Neural cell (in vitro differentiated cells): ENCODE measurements around the gene LRBA. TPM values are rescaled to one million over a fixed set of nuclear protein-coding genes. Genes with fewer than 3 reads are reported as not detected.

Experiments
- H2AFZ ChIP-seq: fragments of 200-600, 300-800 bp; sonication (generic), shearing (Covaris generic); 2 replicates; pipeline ENCODE4 v1.6.0; 2014; ENCODE audit warnings: low read depth, mild to moderate bottlenecking, antibody characterized with exemption, low read length, moderate library complexity
- H3F3A ChIP-seq: fragments of 200-600 bp; shearing (Covaris generic); 2 replicates; pipeline ENCODE4 v1.6.1; 2016; ENCODE audit warnings: mild to moderate bottlenecking, moderate library complexity, mixed read lengths, antibody characterized with exemption, low read length; ENCODE audit not compliant: insufficient read depth, poor library complexity, severe bottlenecking
- H3K27ac ChIP-seq: fragments of 200-600, 300-800 bp; sonication (generic), shearing (Covaris generic); 2 replicates; pipeline ENCODE4 v1.5.1; 2014; ENCODE audit warnings: mild to moderate bottlenecking, low read length, moderate library complexity
- H3K27me3 ChIP-seq: fragments of 300-800, 200-600 bp; sonication (generic), shearing (Covaris generic); 2 replicates; pipeline ENCODE4 v1.6.0; 2014; ENCODE audit warnings: mild to moderate bottlenecking, low read depth, low read length, moderate library complexity; ENCODE audit not compliant: insufficient read depth
- H3K36me3 ChIP-seq: fragments of 300-800, 200-600 bp; sonication (generic), shearing (Covaris generic); 2 replicates; pipeline ENCODE4 v1.5.1; 2014; ENCODE audit warnings: mild to moderate bottlenecking, antibody characterized with exemption, low read length, moderate library complexity; ENCODE audit not compliant: insufficient read depth
- H3K4me2 ChIP-seq: fragments of 300-800, 200-600 bp; sonication (generic), shearing (Covaris generic); 2 replicates; pipeline ENCODE4 v1.6.0; 2014; ENCODE audit warnings: mild to moderate bottlenecking, low read length
- H3K4me3 ChIP-seq: fragments of 300-800, 200-600 bp; sonication (generic), shearing (Covaris generic); 2 replicates; pipeline ENCODE4 v1.5.1; 2014; ENCODE audit warnings: mild to moderate bottlenecking, low read length, moderate library complexity
- H3K79me2 ChIP-seq: fragments of 200-600 bp; shearing (Covaris generic); replicated peaks from 2 replicates; pipeline ENCODE4 v1.6.0; 2014; ENCODE audit warnings: mild to moderate bottlenecking, low read length, moderate library complexity; ENCODE audit not compliant: insufficient read depth
- H3K9ac ChIP-seq: fragments of 300-800, 200-600 bp; sonication (generic), shearing (Covaris generic); 2 replicates; pipeline ENCODE4 v1.6.1; 2016; ENCODE audit warnings: mild to moderate bottlenecking, low read length, mixed read lengths
- H3K9me2 ChIP-seq: fragments of 200-600 bp; shearing (Covaris generic); 2 replicates; pipeline ENCODE4 v1.6.1; 2016; ENCODE audit warnings: mild to moderate bottlenecking, low read length, mixed read lengths; ENCODE audit not compliant: insufficient read depth
- H3K9me3 ChIP-seq: fragments of 200-600, 300-800 bp; sonication (generic), shearing (Covaris generic); 2 replicates; pipeline ENCODE4 v1.6.1; 2016; ENCODE audit warnings: mild to moderate bottlenecking, mixed run types, low read length, moderate library complexity, mixed read lengths
- H4K20me1 ChIP-seq: fragments of 200-600 bp; shearing (Covaris generic); 2 replicates; pipeline ENCODE4 v1.6.1; 2016; ENCODE audit warnings: mild to moderate bottlenecking, mixed run types; ENCODE audit not compliant: insufficient read depth
- CTCF ChIP-seq: fragments of 450-650 bp; IDR thresholded peaks from 2 replicates; pipeline ENCODE4 v1.5.1; 2014; ENCODE audit warnings: antibody characterized with exemption, mild to moderate bottlenecking, moderate library complexity; ENCODE audit not compliant: poor library complexity, severe bottlenecking
- EP300 ChIP-seq: fragments of 450-650 bp; conservative IDR thresholded peaks from 2 replicates; pipeline ENCODE4 v1.6.1; 2014; ENCODE audit warnings: antibody characterized with exemption, mild to moderate bottlenecking, moderate library complexity; ENCODE audit not compliant: poor library complexity, severe bottlenecking
- EZH2 ChIP-seq: fragments of 200-600, 300-800 bp; shearing (Covaris generic), sonication (generic); IDR thresholded peaks from 2 replicates; pipeline ENCODE4 v1.6.1; 2014; ENCODE audit warnings: antibody characterized with exemption, low read length, borderline replicate concordance, mild to moderate bottlenecking; ENCODE audit not compliant: insufficient read depth, poor library complexity, severe bottlenecking
- POLR2AphosphoS5 ChIP-seq: IDR thresholded peaks from 2 replicates; pipeline ENCODE4 v1.6.1; 2012
- REST ChIP-seq: IDR thresholded peaks from 2 replicates; pipeline ENCODE4 v1.6.1; 2012; ENCODE audit warnings: borderline replicate concordance
- SMC3 ChIP-seq: fragments of 450-650 bp; conservative IDR thresholded peaks from 2 replicates; pipeline ENCODE4 v1.6.1; 2014; ENCODE audit warnings: antibody characterized with exemption, mild to moderate bottlenecking, moderate library complexity; ENCODE audit not compliant: poor library complexity
- TAF1 ChIP-seq: IDR thresholded peaks from 2 replicates; pipeline ENCODE4 v1.6.1; 2012; ENCODE audit warnings: low read depth
- polyA plus RNA-seq: library from polyadenylated mRNA; depleted of rRNA; stranded (reverse); fragments of >200 nt; gene quantifications from 2 replicates; pipeline ENCODE4 v1.2.3, GENCODE V29; 2014

Gene LRBA
- polyA plus RNA-seq, 1 donor from 2014 or later = 7.1 TPM

GRCh38 chr4:150247184-150247583, 767.9 kb downstream of the LRBA start:
- no peak overlapping the region for H3K4me2 ChIP-seq

GRCh38 chr4:150244600-150244999, 770.5 kb downstream of the LRBA start:
- Histone ChIP-seq H3K36me3 (peaks cover 30% of the 10 kb centered on the region), H3K4me2 (no peak overlapping the region), H3K27ac (no peak overlapping the region), H3K9ac (no peak overlapping the region), H2AFZ (no peak overlapping the region), H3F3A (no peaks in the 10 kb centered on the region), H3K4me3 (no peak overlapping the region), H3K79me2 (no peaks in the 10 kb centered on the region), H4K20me1 (no peaks in the 10 kb centered on the region), H3K27me3 (no peaks in the 10 kb centered on the region), H3K9me2 (no peaks in the 10 kb centered on the region), H3K9me3 (no peaks in the 10 kb centered on the region)
- TF ChIP-seq EP300 (no peak), SMC3 (no peak), POLR2AphosphoS5 (no peak), REST (no peak), EZH2 (no peak)

More at GRCh38 chr4:150247184-150247583, 767.9 kb downstream of the LRBA start:
- Histone ChIP-seq H2AFZ (no peak overlapping the region), H3K9ac (no peak overlapping the region), H3K36me3 (peaks cover 20% of the 10 kb centered on the region), H3K9me3 (no peaks in the 10 kb centered on the region), H4K20me1 (no peaks in the 10 kb centered on the region), H3K27me3 (no peaks in the 10 kb centered on the region), H3K79me2 (no peaks in the 10 kb centered on the region), H3K4me3 (no peak overlapping the region), H3K27ac (no peak overlapping the region), H3K9me2 (no peaks in the 10 kb centered on the region), H3F3A (peaks cover 4% of the 10 kb centered on the region)
- no peak for TF ChIP-seq TAF1
- TF ChIP-seq REST = no peak
- no peak for TF ChIP-seq EZH2
- TF ChIP-seq POLR2AphosphoS5 = no peak
- no peak for TF ChIP-seq EP300
- no peak for TF ChIP-seq CTCF
- TF ChIP-seq SMC3 = no peak
